H9 (cell line): ENCODE data around the gene TTC13. TPM values are rescaled to one million over a fixed set of nuclear protein-coding genes. Genes with fewer than 3 reads are reported as not detected.

ENCODE experiments used
- DNase-seq: peaks from one replicate; pipeline ENCODE4 v3.0.0-alpha.2; 2017
- H2AFZ ChIP-seq: one replicate; pipeline ENCODE4 v1.6.1; 2013; ENCODE audit warnings: mild to moderate bottlenecking, low read length, control low read depth, moderate library complexity
- H2AK5ac ChIP-seq: 2 replicates; pipeline ENCODE4 v1.6.1; 2013; ENCODE audit warnings: low read length, control low read depth, mixed read lengths; ENCODE audit not compliant: insufficient read length
- H2BK120ac ChIP-seq: one replicate; pipeline ENCODE4 v1.6.1; 2013; ENCODE audit warnings: low read depth, mild to moderate bottlenecking, low read length, control low read depth, inconsistent platforms; ENCODE audit not compliant: poor library complexity, severe bottlenecking
- H2BK12ac ChIP-seq: 2 replicates; pipeline ENCODE4 v1.6.1; 2013; ENCODE audit warnings: low read length, control low read depth, mixed read lengths, low read depth; ENCODE audit not compliant: insufficient read length
- H2BK15ac ChIP-seq: 2 replicates; pipeline ENCODE4 v1.6.1; 2013; ENCODE audit warnings: low read depth, low read length, control low read depth
- H2BK20ac ChIP-seq: one replicate; pipeline ENCODE4 v1.6.1; 2013; ENCODE audit warnings: low read depth, mild to moderate bottlenecking, low read length, control low read depth, inconsistent platforms; ENCODE audit not compliant: poor library complexity, severe bottlenecking
- H2BK5ac ChIP-seq: 2 replicates; pipeline ENCODE4 v1.6.1; 2013; ENCODE audit warnings: low read length, control low read depth, mixed read lengths; ENCODE audit not compliant: insufficient read length
- H3K14ac ChIP-seq: 2 replicates; pipeline ENCODE4 v1.6.1; 2013; ENCODE audit warnings: low read length, control low read depth; ENCODE audit not compliant: insufficient read depth
- H3K18ac ChIP-seq: 2 replicates; pipeline ENCODE4 v1.6.1; 2013; ENCODE audit warnings: low read depth, mild to moderate bottlenecking, mixed read lengths, low read length, control low read depth; ENCODE audit not compliant: insufficient read length
- H3K23ac ChIP-seq: 2 replicates; pipeline ENCODE4 v1.6.1; 2013; ENCODE audit warnings: low read length, control low read depth, mixed read lengths, low read depth; ENCODE audit not compliant: insufficient read length
- H3K23me2 ChIP-seq: 2 replicates; pipeline ENCODE4 v1.6.1; 2013; ENCODE audit warnings: low read depth, mild to moderate bottlenecking, mixed read lengths, low read length, control low read depth; ENCODE audit not compliant: insufficient read length, poor library complexity, severe bottlenecking
- H3K27ac ChIP-seq: 2 replicates; pipeline ENCODE4 v1.5.1; 2013; ENCODE audit warnings: low read length, control low read depth, mixed read lengths, low read depth; ENCODE audit not compliant: insufficient read length
- H3K27me3 ChIP-seq: 2 replicates; pipeline ENCODE4 v1.6.1; 2013; ENCODE audit warnings: low read length, control low read depth, inconsistent platforms; ENCODE audit not compliant: insufficient read depth
- H3K4ac ChIP-seq: 2 replicates; pipeline ENCODE4 v1.6.1; 2013; ENCODE audit warnings: low read depth, mild to moderate bottlenecking, control low read depth, inconsistent platforms, low read length, moderate library complexity
- H3K4me1 ChIP-seq: 2 replicates; pipeline ENCODE4 v1.6.1; 2013; ENCODE audit warnings: low read length, control low read depth, inconsistent platforms; ENCODE audit not compliant: insufficient read depth
- H3K4me2 ChIP-seq: 2 replicates; pipeline ENCODE4 v1.6.1; 2013; ENCODE audit warnings: low read length, control low read depth, mixed read lengths; ENCODE audit not compliant: insufficient read length, insufficient read depth
- H3K56ac ChIP-seq: 2 replicates; pipeline ENCODE4 v1.6.1; 2013; ENCODE audit warnings: low read depth, mild to moderate bottlenecking, mixed read lengths, low read length, control low read depth; ENCODE audit not compliant: insufficient read length
- H3K79me1 ChIP-seq: 2 replicates; pipeline ENCODE4 v1.6.1; 2013; ENCODE audit warnings: low read depth, mild to moderate bottlenecking, moderate library complexity, low read length, control low read depth, inconsistent platforms; ENCODE audit not compliant: insufficient read depth, poor library complexity, severe bottlenecking
- H3K79me2 ChIP-seq: 2 replicates; pipeline ENCODE4 v1.6.1; 2013; ENCODE audit warnings: low read length, control low read depth, inconsistent platforms; ENCODE audit not compliant: insufficient read depth
- H3K9ac ChIP-seq: 2 replicates; pipeline ENCODE4 v1.6.1; 2013; ENCODE audit warnings: low read length, control low read depth, mixed read lengths; ENCODE audit not compliant: insufficient read length; ENCODE audit errors: extremely low read depth
- H3K9me3 ChIP-seq: one replicate; pipeline ENCODE4 v1.6.1; 2013; ENCODE audit warnings: low read depth, low read length, inconsistent platforms; ENCODE audit not compliant: control insufficient read depth
- H3T11ph ChIP-seq: one replicate; pipeline ENCODE4 v1.6.1; 2013; ENCODE audit warnings: mild to moderate bottlenecking, low read length, control low read depth, inconsistent platforms
- H4K20me1 ChIP-seq: one replicate; pipeline ENCODE4 v1.6.1; 2013; ENCODE audit not compliant: control insufficient read depth, insufficient read length, insufficient read depth
- H4K5ac ChIP-seq: 2 replicates; pipeline ENCODE4 v1.6.1; 2013; ENCODE audit warnings: low read depth, mild to moderate bottlenecking, mixed read lengths, low read length, control low read depth; ENCODE audit not compliant: insufficient read length
- H4K8ac ChIP-seq: replicated peaks from 2 replicates; pipeline ENCODE4 v1.6.1; 2013; ENCODE audit warnings: low read length, control low read depth, mixed read lengths, low read depth; ENCODE audit not compliant: insufficient read length
- H4K91ac ChIP-seq: 2 replicates; pipeline ENCODE4 v1.6.1; 2013; ENCODE audit warnings: low read depth, mild to moderate bottlenecking, moderate library complexity, mixed read lengths, low read length, control low read depth; ENCODE audit not compliant: insufficient read length
- H3K27ac Mint-ChIP-seq, 3 experiments: 2 replicates in 2 of 3; 3 replicates in 1 of 3; pipeline ENCODE4 v1.8.0; 2020 to 2021; ENCODE audit warnings: mixed read lengths in 3 of 3, mild to moderate bottlenecking in 1 of 3, moderate library complexity in 1 of 3
- H3K27me3 Mint-ChIP-seq: 2 replicates; pipeline ENCODE4 v1.8.0; 2021; ENCODE audit warnings: low read depth, mild to moderate bottlenecking, moderate library complexity, mixed read lengths
- H3K36me3 Mint-ChIP-seq, 3 experiments: 2 replicates in 2 of 3; 3 replicates in 1 of 3; pipeline ENCODE4 v1.8.0; 2020 to 2021; ENCODE audit warnings: low read depth in 3 of 3, mixed read lengths in 3 of 3; ENCODE audit not compliant: insufficient read depth in 1 of 3
- H3K4me1 Mint-ChIP-seq, 2 experiments: 2 replicates each; pipeline ENCODE4 v1.8.0; 2020; ENCODE audit warnings: mixed read lengths in 2 of 2
- H3K4me3 Mint-ChIP-seq, 2 experiments: 2 replicates in 1 of 2; 3 replicates in 1 of 2; pipeline ENCODE4 v1.8.0; 2020 to 2021; ENCODE audit warnings: mild to moderate bottlenecking in 2 of 2, mixed read lengths in 2 of 2, moderate library complexity in 1 of 2
- H3K9me3 Mint-ChIP-seq, 2 experiments: 2 replicates in 1 of 2; 3 replicates in 1 of 2; pipeline ENCODE4 v1.8.0; 2020; ENCODE audit warnings: mild to moderate bottlenecking in 2 of 2, mixed read lengths in 2 of 2, moderate library complexity in 1 of 2
- CTCF ChIP-seq: fragments of 200-600 bp; sonication (generic); conservative IDR thresholded peaks from 3 replicates; pipeline ENCODE4 v1.8.0; 2021; ENCODE audit warnings: antibody characterized with exemption, mild to moderate bottlenecking
- total RNA-seq: library from RNA; stranded (reverse); gene quantifications from 2 replicates; pipeline ENCODE4 v1.2.1, GENCODE V29; 2021

The TTC13 gene
- total RNA-seq, 1 experiment from 2014 or later = 7.6 TPM

GRCh38 chr1:230910755-230911117, 67.9 kb downstream of the TTC13 start:
- H3K9me3 Mint-ChIP-seq = no peaks in the 10 kb centered on the region
- Histone ChIP-seq H3K79me1 (no peaks in the 10 kb centered on the region), H2BK5ac (no peak overlapping the region), H3K23ac (no peak overlapping the region), H3K4me2 (no peak overlapping the region), H3K23me2 (no peaks in the 10 kb centered on the region), H2AFZ (no peak overlapping the region), H2BK12ac (no peak overlapping the region), H2BK20ac (no peak overlapping the region), H3K18ac (no peak overlapping the region), H2BK15ac (no peak overlapping the region), H3K14ac (no peak overlapping the region), H3K27me3 (no peaks in the 10 kb centered on the region), H3K27ac (no peak overlapping the region), H4K5ac (no peak overlapping the region), H3K9ac (no peak overlapping the region), H4K91ac (no peak overlapping the region), H2AK5ac (no peak overlapping the region), H4K20me1 (no peaks in the 10 kb centered on the region), H3K4ac (no peak overlapping the region), H3T11ph (no peak overlapping the region), H3K9me3 (no peaks in the 10 kb centered on the region), H4K8ac (no peak overlapping the region), H3K4me1 (no peaks in the 10 kb centered on the region), H3K79me2 (no peaks in the 10 kb centered on the region), H3K56ac (no peak overlapping the region), H2BK120ac (no peak overlapping the region)
- H3K36me3 Mint-ChIP-seq = peaks cover 0 to 2% (median 0%) of the 10 kb centered on the region in 3 experiments; a peak in 2 of 7 replicates
- no peak for TF ChIP-seq CTCF
- H3K27me3 Mint-ChIP-seq = peaks cover 2% of the 10 kb centered on the region; the same call in 1 of the 2 replicates
- H3K4me3 Mint-ChIP-seq = no peak overlapping the region
- no peaks in the 10 kb centered on the region for H3K4me1 Mint-ChIP-seq
- no peak for DNase-seq
- no peak overlapping the region for H3K27ac Mint-ChIP-seq
